GM12865 (cell line): Measurements from ENCODE around the gene ANKRD6.
A peak's percentile ranks its signal among the peaks of the same experiment; 100 is the strongest.

Source experiments
- DNase-seq: peaks from one replicate; pipeline ENCODE4 v3.0.0; 2010; ENCODE audit warnings: low read depth
- H3K4me3 ChIP-seq: 2 replicates; pipeline ENCODE4 v1.5.1; 2011; ENCODE audit warnings: mild to moderate bottlenecking, low read depth, low read length, control low read depth
- TF ChIP-seq, protein P1 (sequence below): IDR thresholded peaks from 2 replicates; pipeline ENCODE4 v1.5.1; 2011; ENCODE audit warnings: low read length, control low read depth, low read depth, inconsistent platforms; ENCODE audit not compliant: insufficient read depth; ENCODE audit errors: missing control alignments

Gene ANKRD6

GRCh38 chr6:89597988-89598387 is 165.0 kb downstream of the ANKRD6 start:
- TF ChIP-seq, protein P1, sequence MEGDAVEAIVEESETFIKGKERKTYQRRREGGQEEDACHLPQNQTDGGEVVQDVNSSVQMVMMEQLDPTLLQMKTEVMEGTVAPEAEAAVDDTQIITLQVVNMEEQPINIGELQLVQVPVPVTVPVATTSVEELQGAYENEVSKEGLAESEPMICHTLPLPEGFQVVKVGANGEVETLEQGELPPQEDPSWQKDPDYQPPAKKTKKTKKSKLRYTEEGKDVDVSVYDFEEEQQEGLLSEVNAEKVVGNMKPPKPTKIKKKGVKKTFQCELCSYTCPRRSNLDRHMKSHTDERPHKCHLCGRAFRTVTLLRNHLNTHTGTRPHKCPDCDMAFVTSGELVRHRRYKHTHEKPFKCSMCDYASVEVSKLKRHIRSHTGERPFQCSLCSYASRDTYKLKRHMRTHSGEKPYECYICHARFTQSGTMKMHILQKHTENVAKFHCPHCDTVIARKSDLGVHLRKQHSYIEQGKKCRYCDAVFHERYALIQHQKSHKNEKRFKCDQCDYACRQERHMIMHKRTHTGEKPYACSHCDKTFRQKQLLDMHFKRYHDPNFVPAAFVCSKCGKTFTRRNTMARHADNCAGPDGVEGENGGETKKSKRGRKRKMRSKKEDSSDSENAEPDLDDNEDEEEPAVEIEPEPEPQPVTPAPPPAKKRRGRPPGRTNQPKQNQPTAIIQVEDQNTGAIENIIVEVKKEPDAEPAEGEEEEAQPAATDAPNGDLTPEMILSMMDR: no peak
- no peak overlapping the region for H3K4me3 ChIP-seq
- DNase-seq: no peak

GRCh38 chr6:89599727-89600126 is 166.8 kb downstream of the ANKRD6 start:
- no peak overlapping the region for H3K4me3 ChIP-seq
- TF ChIP-seq, protein P1: no peak
- DNase-seq: no peak

DNA sequence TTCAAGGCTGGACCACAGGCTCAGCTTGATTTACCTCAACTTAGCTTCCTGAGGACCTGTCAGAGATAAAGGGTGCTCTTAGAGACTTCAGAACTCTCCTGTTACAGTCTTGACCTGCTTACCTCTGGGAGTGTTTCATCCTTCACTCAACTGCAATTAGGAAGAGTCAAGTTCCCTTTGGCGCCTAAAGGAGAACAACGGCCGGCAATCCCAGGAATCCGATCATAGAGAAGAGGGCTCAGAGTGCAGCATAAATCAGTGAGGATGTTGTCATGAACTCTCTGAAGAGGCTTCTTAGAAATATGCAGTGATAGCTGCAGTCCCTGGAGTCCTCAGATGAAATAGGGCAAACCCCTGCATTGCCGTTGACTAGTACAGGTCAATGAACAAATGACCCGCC is 169.2 kb downstream of the ANKRD6 start:
- TF ChIP-seq, protein P1: no peak
- DNase-seq: no peak
- H3K4me3 ChIP-seq: no peak overlapping the region

DNA sequence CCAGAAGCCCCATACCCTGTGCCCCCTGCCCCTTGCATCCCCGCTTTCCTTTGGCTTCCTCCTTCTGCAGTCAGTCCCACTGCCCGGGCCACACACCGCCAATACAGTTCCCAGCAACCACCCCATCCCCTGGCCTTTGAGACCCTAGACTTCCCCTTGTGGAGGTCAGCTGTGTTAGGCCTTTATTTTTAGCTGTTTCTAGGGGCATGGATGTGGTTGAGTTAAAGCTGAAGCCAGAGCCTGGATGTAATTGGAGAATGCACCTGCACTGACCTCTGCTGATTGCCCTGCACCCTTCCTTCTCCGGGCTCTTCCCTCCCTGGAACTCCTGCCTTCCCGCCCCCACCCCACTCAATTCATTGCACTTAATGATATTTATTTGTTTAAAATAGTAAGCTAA is 171.7 kb downstream of the ANKRD6 start:
- DNase-seq: no peak
- TF ChIP-seq, protein P1: no peak
- no peak overlapping the region for H3K4me3 ChIP-seq

GRCh38 chr6:89605861-89606260 is 172.9 kb downstream of the ANKRD6 start:
- DNase-seq: no peak
- H3K4me3 ChIP-seq: no peak overlapping the region
- TF ChIP-seq, protein P1: no peak

- H3K4me3 ChIP-seq: no peak overlapping the region
- peak; percentile 76 for DNase-seq
- TF ChIP-seq, protein P1: peak; percentile 91
Observed at GRCh38 chr6:89610149-89610642, 177.2 kb downstream of the ANKRD6 start.

- TF ChIP-seq, protein P1: no peak
- H3K4me3 ChIP-seq: no peak overlapping the region
- no peak for DNase-seq
Observed at GRCh38 chr6:89611666-89612065, 178.7 kb downstream of the ANKRD6 start.
